ENCODE measurements around the gene ABCA7. TPM values are rescaled to one million over a fixed set of nuclear protein-coding genes. Genes with fewer than 3 reads are reported as not detected.
A peak's percentile ranks its signal among the peaks of the same experiment; 100 is the strongest.

Gene ABCA7
- total and polyA plus RNA-seq, 2 of the 13 experiments (the other 11 are each of a cell fraction or from before 2014, with no cell fraction given): 4.4 to 32.4 TPM

GRCh38 chr19:1084024-1084868 is 44.3 kb downstream of the ABCA7 start:
- ATAC-seq (no peak), DNase-seq (ENCODE audit: low spot score) (no peak), FAIRE-seq (no peak)
- no peak for TF ChIP-seq SYNCRIP (IDR thresholded peaks at IDR 0.05; ENCODE audit: insufficient read depth, low read depth, low read length)
- TF ChIP-seq FOXP1 (IDR thresholded peaks at IDR 0.05): no peak
- no peak for TF ChIP-seq FOXP1 (CRISPR knock-in tag; IDR thresholded peaks at IDR 0.05)
- 0 out of 2 replicates have a peak, but pooled peaks have one; percentile 28 for TF ChIP-seq ZNF572 (CRISPR knock-in tag; IDR thresholded peaks at IDR 0.05)
- TF ChIP-seq AGO1 (IDR thresholded peaks at IDR 0.05; ENCODE audit: low read depth, low read length, poor library complexity, severe bottlenecking): peak; percentile 39
- TF ChIP-seq AGO2 (optimal IDR thresholded peaks at IDR 0.05; ENCODE audit: low read depth, low read length): peak; percentile 64
- TF ChIP-seq HNRNPL (IDR thresholded peaks at IDR 0.05; ENCODE audit: low read depth, low read length): 0 out of 2 replicates have a peak, but pooled peaks have one; percentile 29
- no peak for TF ChIP-seq SRSF4 (IDR thresholded peaks at IDR 0.05; ENCODE audit: low read depth, low read length, poor library complexity, severe bottlenecking)
- TF ChIP-seq RBM22 (optimal IDR thresholded peaks at IDR 0.05; ENCODE audit: low read length): peak; percentile 63
- no peak for TF ChIP-seq HDAC2 (CRISPR knock-in tag; IDR thresholded peaks at IDR 0.05)
- BruUV-seq (replicated peaks): no TSS peak
- Histone ChIP-seq H2AFZ (ENCODE audit: low read length) (no peak overlapping the region), H3K4me2 (ENCODE audit: low read depth, low read length) (no peak overlapping the region), H3K36me3 (replicated peaks in 1 of 2; ENCODE audit: control insufficient read depth in 1 of 2, insufficient read depth in 2 of 2, low read length in 2 of 2) (peaks cover 8 to 14% of the 10 kb centered on the region in 2 experiments; a peak in 4 of 5 replicates), H3K27ac (ENCODE audit: extremely low read length, insufficient read depth, low read length) (no peak overlapping the region), H3K4me3 (replicated peaks in 1 of 3; ENCODE audit: insufficient read depth in 1 of 3, low read depth in 2 of 3, low read length in 3 of 3) (no peak overlapping the region), H4K20me1 (ENCODE audit: insufficient read depth, low read length) (no peaks in the 10 kb centered on the region), H3K9ac (ENCODE audit: insufficient read depth, low read depth, low read length) (no peak overlapping the region), H3K79me2 (ENCODE audit: insufficient read depth, low read length) (no peaks in the 10 kb centered on the region), H3K27me3 (ENCODE audit: control insufficient read depth in 1 of 2, insufficient read depth in 2 of 2, low read length in 2 of 2) (no peaks in the 10 kb centered on the region), H3K4me1 (ENCODE audit: insufficient read depth, low read length) (peaks cover 9% of the 10 kb centered on the region), H3K9me3 (ENCODE audit: low read length) (no peaks in the 10 kb centered on the region)
- ChIA-PET POLR2A (interaction anchor here (1.2 to 2.1 kb wide), 4 partner anchors 9 to 29 kb away, joined by 3 to 8 read pairs (median 6); no protein-coding TSS in a partner anchor), CTCF (ENCODE audit: low intra/inter-chr PET ratio, low total read pairs) (no interaction called here)
- 95% methylated on average over 27 of the region's 43 CpGs for WGBS (ENCODE audit: low lambda C conversion rate)
- intact Hi-C loops (cut with micrococcal nuclease; ENCODE audit: unreplicated experiment): no loop called here
- in situ Hi-C loops (cut with HindIII; ENCODE audit: extremely low pct_ligation_motif_present, low pct_unique_long_range_greater_than_20kb): no loop called here

Measured in HepG2 (cell line).